Activated CD8-positive, alpha-beta memory T cell treated with anti-CD3 and anti-CD28 coated beads, Interleukin-2, amount 10 ng/mL, durations not matched to agents 7 days and 5 days (primary cell): ENCODE results near the gene DTD2. TPM values are rescaled to one million over a fixed set of nuclear protein-coding genes. Genes with fewer than 3 reads are reported as not detected.

Experiments
- ATAC-seq: fragments of 150-1000 bp; cut with Tn5 transposase; one replicate; pipeline ENCODE4 v1.10.0; 2021; ENCODE audit warnings: moderate library complexity
- CTCF ChIA-PET: fragments of 350-600 bp; sonication (Branson Sonifier 250); formaldehyde crosslinking; loops from one replicate; lab custom pipeline; 2021; ENCODE audit warnings: antibody characterized with exemption; lab: Charles Lee
- DNase-seq: peaks from one replicate; pipeline ENCODE4 v3.0.0-alpha.2; 2020
- H3K27ac Mint-ChIP-seq: one replicate; pipeline ENCODE4 v1.8.0; 2021; ENCODE audit warnings: mild to moderate bottlenecking, mixed read lengths
- H3K27me3 Mint-ChIP-seq: one replicate; pipeline ENCODE4 v1.8.0; 2021; ENCODE audit warnings: mixed read lengths
- H3K36me3 Mint-ChIP-seq: one replicate; pipeline ENCODE4 v1.8.0; 2021; ENCODE audit warnings: mild to moderate bottlenecking, mixed read lengths
- H3K4me1 Mint-ChIP-seq: one replicate; pipeline ENCODE4 v1.8.0; 2021; ENCODE audit warnings: mixed read lengths
- H3K4me3 Mint-ChIP-seq: one replicate; pipeline ENCODE4 v1.8.0; 2021; ENCODE audit warnings: mild to moderate bottlenecking, moderate library complexity, mixed read lengths
- H3K9me3 Mint-ChIP-seq: one replicate; pipeline ENCODE4 v1.8.0; 2022; ENCODE audit warnings: low read depth, mixed read lengths
- total RNA-seq, 2 experiments: library from RNA; stranded (reverse); gene quantifications; one replicate each; pipeline ENCODE4 v1.2.3, GENCODE V29; 2021

The DTD2 gene
- total RNA-seq, 2 experiments from 2014 or later: 14.7 to 20.3 TPM

- H3K27ac Mint-ChIP-seq: no peak overlapping the region
- H3K4me3 Mint-ChIP-seq: no peak overlapping the region
- H3K27me3 Mint-ChIP-seq: no peaks in the 10 kb centered on the region
- CTCF ChIA-PET: no interaction called here
- H3K36me3 Mint-ChIP-seq: no peaks in the 10 kb centered on the region
- ATAC-seq (no peak), DNase-seq (no peak)
- no peaks in the 10 kb centered on the region for H3K9me3 Mint-ChIP-seq
- H3K4me1 Mint-ChIP-seq: peaks cover 14% of the 10 kb centered on the region
Observed at GRCh38 chr14:31411218-31411727, 46.0 kb downstream of the DTD2 start.

DNA sequence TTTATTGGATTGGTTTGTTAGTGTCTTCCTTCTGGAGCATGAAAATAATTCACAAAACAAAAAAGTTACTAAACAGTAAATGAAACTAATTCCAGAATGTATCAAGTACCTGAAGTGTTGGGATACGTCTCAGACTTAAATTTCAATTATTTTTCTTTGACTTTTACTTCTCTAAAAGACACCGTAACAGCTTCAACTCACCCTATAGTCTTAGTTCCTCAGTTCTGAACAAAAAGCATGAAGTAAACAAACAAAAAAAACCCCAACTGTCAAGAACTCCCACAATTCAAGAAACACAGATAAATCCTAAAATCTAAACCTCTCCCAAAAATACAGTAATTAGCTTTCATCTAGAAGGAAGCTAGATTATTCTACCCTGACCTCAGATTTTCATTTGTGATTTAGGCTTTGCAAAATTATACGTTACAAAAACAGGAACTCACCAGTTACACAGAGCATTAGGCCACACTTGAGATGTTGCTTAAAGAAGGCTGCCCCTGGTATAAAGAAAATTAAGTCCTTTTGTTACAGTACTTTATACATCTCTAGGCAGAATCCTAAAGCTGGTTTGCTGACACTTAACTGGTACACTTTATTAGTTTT lies 47.2 kb downstream of the DTD2 start:
- peaks cover 13% of the 10 kb centered on the region for H3K4me1 Mint-ChIP-seq
- H3K4me3 Mint-ChIP-seq: no peak overlapping the region
- CTCF ChIA-PET: interaction anchor here (1.0 kb wide), 1 partner anchor 39 kb away, joined by 3 read pairs; no protein-coding TSS in a partner anchor
- DNase-seq: no peak
- ATAC-seq: no peak
- no peaks in the 10 kb centered on the region for H3K9me3 Mint-ChIP-seq
- H3K36me3 Mint-ChIP-seq: no peaks in the 10 kb centered on the region
- no peaks in the 10 kb centered on the region for H3K27me3 Mint-ChIP-seq
- no peak overlapping the region for H3K27ac Mint-ChIP-seq

- ATAC-seq: no peak
- H3K9me3 Mint-ChIP-seq: no peaks in the 10 kb centered on the region
- no peaks in the 10 kb centered on the region for H3K27me3 Mint-ChIP-seq
- no peak overlapping the region for H3K27ac Mint-ChIP-seq
- no peak overlapping the region for H3K4me3 Mint-ChIP-seq
- DNase-seq: no peak
- CTCF ChIA-PET: no interaction called here
- H3K36me3 Mint-ChIP-seq: no peaks in the 10 kb centered on the region
- peaks cover 2% of the 10 kb centered on the region for H3K4me1 Mint-ChIP-seq
Observed at GRCh38 chr14:31408421-31408820, 48.9 kb downstream of the DTD2 start.

DNA sequence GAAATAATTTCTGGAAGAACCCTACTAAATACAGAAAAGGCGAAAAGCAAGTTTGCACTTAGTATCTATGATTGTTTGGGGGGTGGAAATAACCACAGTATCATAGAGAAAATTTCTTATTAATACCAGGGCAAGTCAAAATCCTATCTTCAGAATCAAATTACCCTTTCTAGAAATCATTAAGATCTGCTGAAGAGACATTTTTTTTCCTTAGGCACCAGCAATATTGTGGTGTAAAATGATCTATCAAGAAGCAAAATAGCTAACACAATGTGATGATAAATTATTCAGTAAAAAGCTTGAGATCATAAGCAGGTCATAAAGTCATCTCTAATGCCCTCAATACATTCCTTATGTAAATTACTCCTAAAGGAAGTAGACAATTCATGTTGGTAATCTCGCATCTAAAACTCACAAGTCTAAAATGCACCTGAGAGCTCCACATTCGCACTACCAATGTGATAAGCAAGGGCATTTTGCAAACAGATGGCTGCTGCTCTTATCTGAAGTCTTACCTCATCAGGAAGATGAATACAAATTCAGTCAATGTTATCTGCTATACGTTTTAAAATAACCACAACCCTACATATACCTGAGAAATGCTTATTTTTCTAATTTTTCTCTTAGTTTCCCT lies 51.6 kb downstream of the DTD2 start:
- Mint-ChIP-seq H3K27me3 (no peaks in the 10 kb centered on the region), H3K4me1 (peaks cover 5% of the 10 kb centered on the region), H3K4me3 (no peak overlapping the region), H3K27ac (no peak overlapping the region), H3K36me3 (peaks cover 5% of the 10 kb centered on the region), H3K9me3 (no peaks in the 10 kb centered on the region)
- DNase-seq (no peak), ATAC-seq (no peak)
- CTCF ChIA-PET: interaction anchor here (1.2 kb wide), 1 partner anchor 8 kb away, joined by 4 read pairs; no protein-coding TSS in a partner anchor

- no peak for ATAC-seq
- Mint-ChIP-seq H3K36me3 (peaks cover 7% of the 10 kb centered on the region), H3K27ac (no peak overlapping the region), H3K4me3 (no peak overlapping the region), H3K9me3 (no peaks in the 10 kb centered on the region), H3K4me1 (peaks cover 7% of the 10 kb centered on the region), H3K27me3 (no peaks in the 10 kb centered on the region)
- DNase-seq: no peak
- CTCF ChIA-PET: no interaction called here
Observed at GRCh38 chr14:31405106-31405505, 52.2 kb downstream of the DTD2 start.

DNA sequence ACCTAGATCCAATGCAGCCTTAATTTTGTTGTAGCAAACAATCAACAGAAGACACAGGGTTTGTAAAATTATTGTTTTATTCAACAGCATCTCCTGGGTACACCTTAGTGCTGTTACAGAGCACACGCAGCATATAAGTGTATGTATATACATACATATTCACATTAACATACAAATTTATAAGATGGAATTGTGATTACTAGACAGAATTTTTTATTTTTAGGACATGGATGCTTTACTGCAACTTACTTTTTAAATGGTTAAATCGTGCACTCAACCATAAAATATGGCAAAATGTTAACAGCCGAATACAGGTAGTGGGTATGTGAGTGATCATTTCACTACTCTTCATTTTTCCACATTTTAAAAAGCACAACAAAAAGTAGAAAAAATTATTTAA lies 53.6 kb downstream of the DTD2 start:
- Mint-ChIP-seq H3K36me3 (peaks cover 8% of the 10 kb centered on the region), H3K27me3 (no peaks in the 10 kb centered on the region), H3K4me1 (peaks cover 11% of the 10 kb centered on the region), H3K27ac (no peak overlapping the region), H3K4me3 (no peak overlapping the region), H3K9me3 (no peaks in the 10 kb centered on the region)
- no peak for ATAC-seq
- DNase-seq: no peak
- CTCF ChIA-PET: no interaction called here

- no peak for ATAC-seq
- peaks cover 14% of the 10 kb centered on the region for H3K36me3 Mint-ChIP-seq
- CTCF ChIA-PET: no interaction called here
Observed at GRCh38 chr14:31402764-31403439, 54.4 kb downstream of the DTD2 start.

GRCh38 chr14:31401369-31401932 lies 55.9 kb downstream of the DTD2 start:
- H3K36me3 Mint-ChIP-seq: peaks cover 14% of the 10 kb centered on the region
- no peak overlapping the region for H3K4me3 Mint-ChIP-seq
- peaks cover 17% of the 10 kb centered on the region for H3K4me1 Mint-ChIP-seq
- DNase-seq (no peak), ATAC-seq (no peak)
- CTCF ChIA-PET: interaction anchor here (0.6 to 0.9 kb wide), 2 partner anchors 12 to 18 kb away, joined by 3 read pairs; partner anchors contain the start of gene HEATR5A
- H3K27ac Mint-ChIP-seq: no peak overlapping the region
- no peaks in the 10 kb centered on the region for H3K9me3 Mint-ChIP-seq
- no peaks in the 10 kb centered on the region for H3K27me3 Mint-ChIP-seq

More at GRCh38 chr14:31402764-31403439, 54.4 kb downstream of the DTD2 start:
- H3K4me1 Mint-ChIP-seq: peaks cover 17% of the 10 kb centered on the region
- H3K27ac Mint-ChIP-seq: no peak overlapping the region
- H3K9me3 Mint-ChIP-seq: no peaks in the 10 kb centered on the region
- no peak for DNase-seq
- H3K27me3 Mint-ChIP-seq: no peaks in the 10 kb centered on the region
- H3K4me3 Mint-ChIP-seq: no peak overlapping the region

- CTCF ChIA-PET: interaction anchor here (1.2 kb wide), 1 partner anchor 20 kb away, joined by 3 read pairs; the partner anchor contains the start of gene HEATR5A
- ATAC-seq: no peak
- H3K27ac Mint-ChIP-seq: peak overlapping the region; percentile 75
Observed at GRCh38 chr14:31400031-31400638, 57.2 kb downstream of the DTD2 start.

More at GRCh38 chr14:31400031-31400638, 57.2 kb downstream of the DTD2 start:
- H3K9me3 Mint-ChIP-seq: no peaks in the 10 kb centered on the region
- no peak for DNase-seq
- H3K36me3 Mint-ChIP-seq: peaks cover 15% of the 10 kb centered on the region
- H3K4me3 Mint-ChIP-seq: peak overlapping the region; percentile 53
- peaks cover 17% of the 10 kb centered on the region for H3K4me1 Mint-ChIP-seq
- no peaks in the 10 kb centered on the region for H3K27me3 Mint-ChIP-seq

Other genes with a start within 250 kb of the DTD2 start
- gene HECTD1, start 249.7 kb downstream of the DTD2 start, total RNA-seq: 100 to 1,000 TPM in 1 of 2 experiments, 10 to 100 TPM in 1; 91.0 to 105 TPM
- gene HEATR5A, start 37.0 kb downstream of the DTD2 start, total RNA-seq: 10 to 100 TPM in 1 of 2 experiments, 1 to 10 TPM in 1; 8.4 to 18.7 TPM
- gene GPR33, start 30.5 kb upstream of the DTD2 start, total RNA-seq: not detected
- gene NUBPL, start 103.9 kb upstream of the DTD2 start, total RNA-seq: 1 to 10 TPM; 6.3 to 7.4 TPM